ENCODE results near the gene AP4M1. TPM values are rescaled to one million over a fixed set of nuclear protein-coding genes. Genes with fewer than 3 reads are reported as not detected.

The AP4M1 gene
- total RNA-seq, 4 donors from 2014 or later, result 5.0 to 52.0 (median 33.6) TPM

GRCh38 chr7:100157069-100157333 lies 55.6 kb downstream of the AP4M1 start:
- no peak overlapping the region for H3K4me3 ChIP-seq

DNA sequence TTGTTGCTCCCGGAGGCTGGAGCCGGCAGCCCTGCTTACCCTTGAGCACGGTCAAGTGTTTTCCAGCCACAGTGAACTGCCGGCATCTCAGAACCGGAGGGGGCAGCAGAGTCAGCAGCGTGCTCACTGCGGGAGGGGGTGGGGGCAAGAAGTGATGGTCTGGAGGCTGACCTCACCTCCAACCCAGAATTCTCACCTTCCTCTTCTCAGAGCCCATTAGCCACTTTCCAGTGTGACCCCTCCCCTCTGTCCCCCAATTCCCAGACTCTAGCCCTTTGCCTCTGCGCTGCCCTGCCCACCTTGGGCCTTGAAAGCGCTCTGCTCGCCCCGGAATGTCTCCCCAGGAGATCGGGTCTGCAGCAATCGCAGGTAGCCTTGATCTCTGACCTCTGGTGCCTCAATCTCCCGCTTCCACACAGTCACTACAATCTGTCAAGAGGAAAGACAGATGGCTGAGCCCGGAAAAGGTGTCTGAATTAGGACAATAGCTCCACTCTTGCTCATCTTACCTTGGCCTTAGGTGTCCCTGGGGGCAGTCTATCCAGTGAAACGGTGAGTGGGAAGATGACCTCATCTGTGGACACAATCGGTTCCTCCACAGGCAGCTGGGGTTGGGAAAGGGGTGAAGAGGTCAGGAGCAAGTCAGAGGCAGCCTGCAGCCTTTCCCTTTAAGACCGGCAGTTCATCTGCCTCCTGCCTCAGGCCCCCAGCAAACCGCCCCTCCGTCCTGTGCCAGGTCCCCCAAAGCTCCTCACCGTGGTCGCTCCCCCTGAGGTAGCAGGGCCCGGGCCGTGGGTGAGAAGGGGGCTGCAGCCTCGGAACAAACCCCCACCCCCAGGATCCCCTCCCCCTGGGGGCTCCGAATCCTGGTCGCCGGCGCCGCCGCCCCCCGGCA lies 56.1 kb downstream of the AP4M1 start:
- Histone ChIP-seq H3K27ac (peak overlapping the region; percentile 76 to 88), H3K4me1 (peaks cover 0 to 8% of the 10 kb centered on the region in 2 donors), H3K27me3 (no peaks in the 10 kb centered on the region), H3K9me3 (no peaks in the 10 kb centered on the region), H3K4me3 (peak overlapping the region; percentile 46 to 82), H3K36me3 (no peaks in the 10 kb centered on the region)
- TF ChIP-seq, protein P1, sequence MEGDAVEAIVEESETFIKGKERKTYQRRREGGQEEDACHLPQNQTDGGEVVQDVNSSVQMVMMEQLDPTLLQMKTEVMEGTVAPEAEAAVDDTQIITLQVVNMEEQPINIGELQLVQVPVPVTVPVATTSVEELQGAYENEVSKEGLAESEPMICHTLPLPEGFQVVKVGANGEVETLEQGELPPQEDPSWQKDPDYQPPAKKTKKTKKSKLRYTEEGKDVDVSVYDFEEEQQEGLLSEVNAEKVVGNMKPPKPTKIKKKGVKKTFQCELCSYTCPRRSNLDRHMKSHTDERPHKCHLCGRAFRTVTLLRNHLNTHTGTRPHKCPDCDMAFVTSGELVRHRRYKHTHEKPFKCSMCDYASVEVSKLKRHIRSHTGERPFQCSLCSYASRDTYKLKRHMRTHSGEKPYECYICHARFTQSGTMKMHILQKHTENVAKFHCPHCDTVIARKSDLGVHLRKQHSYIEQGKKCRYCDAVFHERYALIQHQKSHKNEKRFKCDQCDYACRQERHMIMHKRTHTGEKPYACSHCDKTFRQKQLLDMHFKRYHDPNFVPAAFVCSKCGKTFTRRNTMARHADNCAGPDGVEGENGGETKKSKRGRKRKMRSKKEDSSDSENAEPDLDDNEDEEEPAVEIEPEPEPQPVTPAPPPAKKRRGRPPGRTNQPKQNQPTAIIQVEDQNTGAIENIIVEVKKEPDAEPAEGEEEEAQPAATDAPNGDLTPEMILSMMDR (IDR thresholded peaks at IDR 0.05), result no peak
- TF ChIP-seq POLR2A (IDR thresholded peaks at IDR 0.05), result no peak
- intact Hi-C loops (cut with DNase I; ENCODE audit: low total_unique reads), result no loop called here
- peak; percentile 47 to 70 for DNase-seq

More at GRCh38 chr7:100157069-100157333, 55.6 kb downstream of the AP4M1 start:
- TF ChIP-seq, protein P1 (IDR thresholded peaks at IDR 0.05), result no peak
- TF ChIP-seq POLR2A (IDR thresholded peaks at IDR 0.05), result no peak
- no peaks in the 10 kb centered on the region for H3K9me3 ChIP-seq
- peaks cover 0 to 8% of the 10 kb centered on the region in 2 donors for H3K4me1 ChIP-seq
- H3K27ac ChIP-seq, result peak overlapping the region; percentile 76 to 88
- no peaks in the 10 kb centered on the region for H3K27me3 ChIP-seq
- no peaks in the 10 kb centered on the region for H3K36me3 ChIP-seq
- no peak for DNase-seq
- intact Hi-C loops (cut with DNase I; ENCODE audit: low total_unique reads), result no loop called here

MicroRNAs encoded within 50 kb of the gene (microRNA counts, 767-probe panel; counts per million panel counts)
- 4,873 to 5,524 counts per million in 2 donors for microRNA hsa-miR-106b-5p
- 6,719 to 8,131 counts per million in 2 donors for microRNA hsa-miR-25-3p
- microRNA hsa-miR-93-5p, result 5,809 to 7,005 counts per million in 2 donors

Small RNA genes within 50 kb of the gene (microRNA-seq; reads per million reads assigned to microRNA genes)
- 727 reads per million, percentile 78 among the genes with 10 or more reads in this experiment for gene MIR106B (ENCODE audit: borderline microRNAs expressed, borderline replicate concordance)
- gene MIR25 (ENCODE audit: borderline microRNAs expressed, borderline replicate concordance), result 439 reads per million, percentile 73 among the genes with 10 or more reads in this experiment
- gene MIR4658 (ENCODE audit: borderline microRNAs expressed, borderline replicate concordance), result not detected
- 1,466 reads per million, percentile 83 among the genes with 10 or more reads in this experiment for gene MIR93 (ENCODE audit: borderline microRNAs expressed, borderline replicate concordance)

Small RNA genes within 50 kb of the gene (small RNA-seq; reads per million reads assigned to genes)
- 7.0 reads per million, percentile 88 among the genes with 10 or more reads in this experiment for gene MIR106B
- gene MIR25, result 213 reads per million, percentile 95 among the genes with 10 or more reads in this experiment
- gene MIR93, result 12.2 reads per million, percentile 90 among the genes with 10 or more reads in this experiment

Other genes with a start within 250 kb of the AP4M1 start
- not detected for gene OR2AE1, start 224.6 kb upstream of the AP4M1 start, total RNA-seq
- gene TRIM4, start 182.1 kb upstream of the AP4M1 start, total RNA-seq, result 10 to 100 TPM; 22.6 to 51.7 (median 44.3) TPM
- gene GJC3, start 172.0 kb upstream of the AP4M1 start, total RNA-seq, result under 1 TPM in 1 of 4 donors, not detected in 3; 0.79 TPM
- not detected for gene AZGP1, start 125.6 kb upstream of the AP4M1 start, total RNA-seq
- gene ZKSCAN1, start 86.0 kb upstream of the AP4M1 start, total RNA-seq, result 10 to 100 TPM; 20.9 to 96.7 (median 53.6) TPM
- gene ZSCAN21, start 51.9 kb upstream of the AP4M1 start, total RNA-seq, result 10 to 100 TPM in 3 of 4 donors, 1 to 10 TPM in 1; 5.0 to 28.9 (median 17.0) TPM
- 10 to 100 TPM; 10.9 to 69.4 (median 50.3) TPM for gene ZNF3, start 19.9 kb upstream of the AP4M1 start, total RNA-seq
- gene COPS6, start 12.7 kb upstream of the AP4M1 start, total RNA-seq, result 100 to 1,000 TPM in 1 of 4 donors, 10 to 100 TPM in 3; 31.8 to 110 (median 53.1) TPM
- 10 to 100 TPM; 18.7 to 74.8 (median 43.3) TPM for gene MCM7, start 246 bp upstream of the AP4M1 start, total RNA-seq
- gene TAF6, start 17.7 kb downstream of the AP4M1 start, total RNA-seq, result 10 to 100 TPM; 23.5 to 68.9 (median 67.7) TPM
- 10 to 100 TPM in 2 of 4 donors, 1 to 10 TPM in 1, not detected in 1; 3.3 to 53.6 (median 24.7) TPM for gene CNPY4, start 18.0 kb downstream of the AP4M1 start, total RNA-seq
- 10 to 100 TPM in 1 of 4 donors, 1 to 10 TPM in 3; 1.3 to 12.4 (median 4.6) TPM for gene MBLAC1, start 25.3 kb downstream of the AP4M1 start, total RNA-seq
- gene LAMTOR4, start 47.3 kb downstream of the AP4M1 start, total RNA-seq, result 100 to 1,000 TPM in 3 of 4 donors, 10 to 100 TPM in 1; 53.3 to 197 (median 115) TPM
- gene TRAPPC14, start 57.1 kb downstream of the AP4M1 start, total RNA-seq, result 10 to 100 TPM in 1 of 4 donors, 1 to 10 TPM in 3; 2.8 to 22.3 (median 5.7) TPM
- 10 to 100 TPM in 1 of 4 donors, 1 to 10 TPM in 1, under 1 TPM in 1, not detected in 1; 0.51 to 12.1 (median 7.5) TPM for gene GAL3ST4, start 67.0 kb downstream of the AP4M1 start, total RNA-seq
- 1 to 10 TPM in 2 of 4 donors, under 1 TPM in 1, not detected in 1; under 0.01 to 9.3 (median 4.5) TPM for gene GPC2, start 75.7 kb downstream of the AP4M1 start, total RNA-seq
- 1 to 10 TPM in 1 of 4 donors, under 1 TPM in 1, not detected in 2; 0.49 to 2.5 TPM for gene STAG3, start 76.3 kb downstream of the AP4M1 start, total RNA-seq
- under 1 TPM in 1 of 4 donors, not detected in 3; 0.21 TPM for gene PVRIG, start 118.3 kb downstream of the AP4M1 start, total RNA-seq
- not detected for gene SPDYE3, start 206.1 kb downstream of the AP4M1 start, total RNA-seq

All from uterus (tissue), 4 donors.